Adrenal gland (tissue), 12 donors: ENCODE data around the gene SYT1. TPM values are rescaled to one million over a fixed set of nuclear protein-coding genes. Genes with fewer than 3 reads are reported as not detected.

Source experiments
- DNase-seq, 7 donors: peaks; one replicate each; pipeline ENCODE4 v3.0.0-alpha.2; 2019 to 2020
- H3K27ac ChIP-seq, 5 donors: fragments of 200-600 bp; sonication (generic) in 4 of 5; 1 replicate in 3 of 5; 2 replicates in 2 of 5; pipeline versions ENCODE4 v1.5.1 to v1.8.0; 2016 to 2020; ENCODE audit warnings: mild to moderate bottlenecking in 1 of 5
- H3K27me3 ChIP-seq: fragments of 200-600 bp; 2 replicates; pipeline ENCODE4 v1.8.0; 2021
- H3K36me3 ChIP-seq, 2 donors: fragments of 200-600 bp; replicated peaks in 1 of 2; 1 replicate in 1 of 2; 2 replicates in 1 of 2; pipeline versions ENCODE4 v1.5.1 to v1.8.0; 2018 to 2022
- H3K4me1 ChIP-seq, 2 donors: fragments of 200-600 bp; replicated peaks in 1 of 2; 1 replicate in 1 of 2; 2 replicates in 1 of 2; pipeline versions ENCODE4 v1.5.1 to v1.8.0; 2018 to 2021
- H3K4me3 ChIP-seq, 4 donors: fragments of 200-600 bp; sonication (generic) in 3 of 4; one replicate each; pipeline ENCODE4 v1.5.1; 2016 to 2018
- H3K9me3 ChIP-seq, 3 donors: fragments of 200-600 bp; sonication (generic) in 1 of 3; replicated peaks in 1 of 3; 1 replicate in 2 of 3; 2 replicates in 1 of 3; pipeline versions ENCODE4 v1.5.1 to v1.8.0; 2016 to 2021
- CTCF ChIP-seq, 6 experiments: fragments of 450-650 bp in 4 of 6; fragments of 200-600 bp in 2 of 6; sonication (generic) in 1 of 6; IDR thresholded peaks; 1 replicate in 5 of 6; 2 replicates in 1 of 6; pipeline versions ENCODE4 v1.5.1 to v1.8.0; 2016 to 2021; ENCODE audit warnings: antibody characterized with exemption in 6 of 6, mild to moderate bottlenecking in 2 of 6, moderate library complexity in 1 of 6
- POLR2A ChIP-seq, 2 donors: fragments of 450-650 bp; IDR thresholded peaks; one replicate each; pipeline ENCODE4 v1.6.1; 2017; ENCODE audit warnings: antibody characterized with exemption in 2 of 2, mild to moderate bottlenecking in 2 of 2, moderate library complexity in 1 of 2
- WGBS, 4 donors: extraction: QIAGEN DNeasy Blood & Tissue Kit in 2 of 4; methylation state at CpG; one replicate each; pipeline versions ENCODE4 v1.1.5 to v1.1.7; 2013 to 2017; 5-methylcytosine and 5-hydroxymethylcytosine counted together
- intact Hi-C, 2 donors: fragments of 100-400 bp; cut with DNase I; formaldehyde crosslinking; loops; one replicate each; pipeline versions ENCODE4 v1.14.1 to v1.15.0; 2022 to 2023
- polyA plus RNA-seq, 3 donors: library from polyadenylated mRNA; stranded (reverse); fragments of 200-250 nt in 2 of 3; fragments of 350-450 nt in 1 of 3; fragmentation: Illumina TruSeq in 1 of 3; extraction: RNeasy Lipid Tissue Mini Kit (QIAGEN cat#74804) in 1 of 3; gene quantifications; one replicate each; pipeline ENCODE4 v1.2.3, GENCODE V29; 2013 to 2014
- total RNA-seq, 9 donors: library from RNA; depleted of rRNA in 4 of 9; stranded (reverse); fragments of >200 nt in 4 of 9; fragments of 120-200 nt in 1 of 9; fragmentation: NEBNext Ultra II Directional in 1 of 9; extraction: Animal tissue kit (Norgen Biotek cat#: 25700) in 1 of 9; gene quantifications; one replicate each; pipeline versions ENCODE4 v1.1.0 to v1.2.4, GENCODE V29; 2013 to 2023
- donor health status: healthy with polysubstance abuse.
- donor health status: Bipolar disorder and iron deficiency.
- donor health status: DM: yes; HTN: yes; CAD: no.
- donor health status: DM: no; HTN: no; CAD: no.
- donor health status: DM: no; HTN: no; CAD: no.
- donor health status: DM: yes; HTN: yes; CAD: no.

The SYT1 gene
- total and polyA plus RNA-seq, 12 donors: 0.42 to 22.3 (median 4.6) TPM

GRCh38 chr12:78958941-78959340 lies 94.4 kb downstream of the SYT1 start:
- 68 to 82% (median 72%) methylated on average over 3 of the region's 3 CpGs for WGBS, 4 donors
- Histone ChIP-seq H3K36me3 (no peaks in the 10 kb centered on the region), H3K27ac (no peak overlapping the region), H3K9me3 (no peaks in the 10 kb centered on the region), H3K27me3 (no peaks in the 10 kb centered on the region), H3K4me1 (no peaks in the 10 kb centered on the region), H3K4me3 (no peak overlapping the region)
- intact Hi-C loops: no loop called here
- no peak for DNase-seq
- TF ChIP-seq CTCF (IDR thresholded peaks at IDR 0.05) (no peak), POLR2A (IDR thresholded peaks at IDR 0.05) (no peak)

GRCh38 chr12:78959556-78959955 lies 95.0 kb downstream of the SYT1 start:
- no peak for DNase-seq
- H3K4me1 ChIP-seq: no peaks in the 10 kb centered on the region
- H3K27me3 ChIP-seq: no peaks in the 10 kb centered on the region
- no peak overlapping the region for H3K4me3 ChIP-seq
- intact Hi-C loops: no loop called here
- H3K27ac ChIP-seq: no peak overlapping the region
- 57 to 66% (median 65%) methylated on average over 3 of the region's 3 CpGs for WGBS, 4 donors
- no peaks in the 10 kb centered on the region for H3K36me3 ChIP-seq
- H3K9me3 ChIP-seq: no peaks in the 10 kb centered on the region
- TF ChIP-seq CTCF (IDR thresholded peaks at IDR 0.05) (no peak), POLR2A (IDR thresholded peaks at IDR 0.05) (no peak)

GRCh38 chr12:78961171-78961570 lies 96.6 kb downstream of the SYT1 start:
- 88 to 94% (median 90%) methylated on average over 2 of the region's 2 CpGs for WGBS, 4 donors
- H3K27ac ChIP-seq: no peak overlapping the region
- no peaks in the 10 kb centered on the region for H3K36me3 ChIP-seq
- intact Hi-C loops: no loop called here
- no peaks in the 10 kb centered on the region for H3K4me1 ChIP-seq
- H3K27me3 ChIP-seq: no peaks in the 10 kb centered on the region
- H3K9me3 ChIP-seq: no peaks in the 10 kb centered on the region
- no peak overlapping the region for H3K4me3 ChIP-seq
- TF ChIP-seq POLR2A (IDR thresholded peaks at IDR 0.05): no peak
- no peak for TF ChIP-seq CTCF (IDR thresholded peaks at IDR 0.05)
- DNase-seq: no peak

GRCh38 chr12:78963439-78964227 lies 99.1 kb downstream of the SYT1 start:
- WGBS, 4 donors: 74 to 85% (median 81%) methylated on average over 1 of the region's 1 CpG
- H3K27ac ChIP-seq: no peak overlapping the region
- DNase-seq: no peak
- no peak for TF ChIP-seq CTCF (IDR thresholded peaks at IDR 0.05)
- TF ChIP-seq POLR2A (IDR thresholded peaks at IDR 0.05): no peak
- no peaks in the 10 kb centered on the region for H3K36me3 ChIP-seq
- no peaks in the 10 kb centered on the region for H3K4me1 ChIP-seq
- H3K9me3 ChIP-seq: no peaks in the 10 kb centered on the region
- no peaks in the 10 kb centered on the region for H3K27me3 ChIP-seq
- intact Hi-C loops: no loop called here
- no peak overlapping the region for H3K4me3 ChIP-seq
